ENCODE measurements around the gene GRP. TPM values are rescaled to one million over a fixed set of nuclear protein-coding genes. Genes with fewer than 3 reads are reported as not detected.
"Not testable (repeated sequence)": the region's sequence is repeated elsewhere in the genome, so short reads cannot be mapped to it uniquely, and the experiment has no call there.

The GRP gene
- total RNA-seq, 1 donor from 2014 or later, result not detected

DNA sequence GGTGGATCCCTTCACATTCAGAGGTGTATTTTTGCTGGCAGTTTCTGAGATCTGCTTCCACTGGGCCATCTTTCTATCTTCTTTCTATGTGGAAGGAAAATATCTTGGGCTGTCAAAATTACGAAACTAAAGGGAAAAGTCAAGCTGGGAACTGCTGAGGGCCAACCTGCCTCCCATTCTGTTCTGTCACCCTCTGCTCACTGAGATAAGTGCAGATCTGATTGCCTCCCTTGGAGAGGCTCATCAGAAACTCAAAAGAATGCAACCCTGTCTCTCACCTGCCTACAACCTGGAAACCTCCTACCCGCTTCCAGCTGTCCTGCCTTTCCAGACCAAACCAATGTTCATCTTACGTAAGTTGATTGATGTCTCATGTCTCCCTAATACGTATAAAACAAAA lies 26.8 kb downstream of the GRP start:
- intact Hi-C loops (cut with micrococcal nuclease), result loop anchor here (5.0 kb wide), 1 partner anchor 156 kb away; no protein-coding TSS in a partner anchor
- no peak for DNase-seq
- no peaks in the 10 kb centered on the region for H3K9me3 ChIP-seq (replicated peaks)
- H3K27ac ChIP-seq (replicated peaks), result no peak overlapping the region
- no peaks in the 10 kb centered on the region for H3K4me1 ChIP-seq
- no peak overlapping the region for H3K4me3 ChIP-seq
- TF ChIP-seq, protein P1, sequence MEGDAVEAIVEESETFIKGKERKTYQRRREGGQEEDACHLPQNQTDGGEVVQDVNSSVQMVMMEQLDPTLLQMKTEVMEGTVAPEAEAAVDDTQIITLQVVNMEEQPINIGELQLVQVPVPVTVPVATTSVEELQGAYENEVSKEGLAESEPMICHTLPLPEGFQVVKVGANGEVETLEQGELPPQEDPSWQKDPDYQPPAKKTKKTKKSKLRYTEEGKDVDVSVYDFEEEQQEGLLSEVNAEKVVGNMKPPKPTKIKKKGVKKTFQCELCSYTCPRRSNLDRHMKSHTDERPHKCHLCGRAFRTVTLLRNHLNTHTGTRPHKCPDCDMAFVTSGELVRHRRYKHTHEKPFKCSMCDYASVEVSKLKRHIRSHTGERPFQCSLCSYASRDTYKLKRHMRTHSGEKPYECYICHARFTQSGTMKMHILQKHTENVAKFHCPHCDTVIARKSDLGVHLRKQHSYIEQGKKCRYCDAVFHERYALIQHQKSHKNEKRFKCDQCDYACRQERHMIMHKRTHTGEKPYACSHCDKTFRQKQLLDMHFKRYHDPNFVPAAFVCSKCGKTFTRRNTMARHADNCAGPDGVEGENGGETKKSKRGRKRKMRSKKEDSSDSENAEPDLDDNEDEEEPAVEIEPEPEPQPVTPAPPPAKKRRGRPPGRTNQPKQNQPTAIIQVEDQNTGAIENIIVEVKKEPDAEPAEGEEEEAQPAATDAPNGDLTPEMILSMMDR (IDR thresholded peaks at IDR 0.05; ENCODE audit: borderline replicate concordance), result no peak
- H3K27me3 ChIP-seq (ENCODE audit: low read depth), result peaks cover 66% of the 10 kb centered on the region
- no peaks in the 10 kb centered on the region for H3K36me3 ChIP-seq

DNA sequence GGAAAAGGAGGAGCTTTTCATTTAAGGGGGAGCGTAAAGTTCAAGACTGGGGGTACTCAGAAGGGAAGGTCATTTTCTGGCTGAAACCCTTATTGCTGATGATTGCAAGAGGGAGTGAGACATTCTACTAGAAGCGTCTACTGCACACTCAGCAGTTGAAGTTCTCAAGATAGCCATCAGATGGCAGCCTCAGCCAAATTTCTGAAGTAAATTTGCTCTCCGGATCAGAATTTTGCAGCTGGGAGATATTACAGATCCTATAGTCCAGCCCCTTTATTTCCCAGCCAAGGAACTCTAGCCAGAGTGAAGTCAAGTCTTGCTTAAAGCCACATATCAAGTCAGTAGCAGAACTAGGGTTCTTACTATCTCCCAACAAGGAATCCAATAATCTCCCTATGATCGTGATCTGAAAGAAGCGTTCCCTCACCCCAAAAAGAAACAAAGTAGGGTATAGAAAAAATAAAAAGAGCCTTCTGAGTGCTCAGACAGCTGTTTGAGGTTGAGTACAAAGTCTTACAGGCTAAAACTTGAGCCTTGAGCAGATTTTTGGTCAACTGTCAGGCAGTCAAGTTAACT lies 29.3 kb downstream of the GRP start:
- H3K4me1 ChIP-seq, result no peaks in the 10 kb centered on the region
- no peak for DNase-seq
- TF ChIP-seq, protein P1 (IDR thresholded peaks at IDR 0.05; ENCODE audit: borderline replicate concordance), result peak; percentile 76
- no peak overlapping the region for H3K27ac ChIP-seq (replicated peaks)
- peaks cover 77% of the 10 kb centered on the region for H3K27me3 ChIP-seq (ENCODE audit: low read depth)
- no peaks in the 10 kb centered on the region for H3K36me3 ChIP-seq
- no peak overlapping the region for H3K4me3 ChIP-seq
- intact Hi-C loops (cut with micrococcal nuclease), result loop anchor here (5.0 kb wide), 1 partner anchor 153 kb away; no protein-coding TSS in a partner anchor
- no peaks in the 10 kb centered on the region for H3K9me3 ChIP-seq (replicated peaks)

DNA sequence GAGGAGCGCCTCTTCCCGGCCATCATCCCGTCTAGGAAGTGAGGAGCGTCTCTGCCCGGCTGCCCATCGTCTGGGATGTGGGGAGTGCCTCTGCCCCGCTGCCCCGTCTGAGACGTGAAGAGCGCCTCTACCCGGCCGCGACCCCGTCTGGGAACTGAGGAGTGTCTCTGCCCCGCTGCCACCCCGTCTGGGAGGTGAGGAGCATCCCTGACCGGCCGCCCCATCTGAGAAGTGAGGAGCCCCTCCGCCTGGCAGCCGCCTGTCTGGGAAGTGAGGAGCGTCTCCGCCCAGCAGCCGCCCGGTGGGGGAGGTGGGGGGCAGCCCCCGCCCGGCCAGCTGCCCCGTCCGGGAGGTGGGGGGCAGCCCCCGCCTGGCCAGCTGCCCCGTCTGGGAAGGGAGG lies 35.5 kb downstream of the GRP start:
- H3K4me1 ChIP-seq; H3K27ac ChIP-seq (replicated peaks); H3K36me3 ChIP-seq; intact Hi-C loops (cut with micrococcal nuclease); H3K4me3 ChIP-seq; DNase-seq: not testable (repeated sequence)
- H3K9me3 ChIP-seq (replicated peaks), result peaks cover 11% of the 10 kb centered on the region
- H3K27me3 ChIP-seq (ENCODE audit: low read depth), result peaks cover 45% of the 10 kb centered on the region

DNA sequence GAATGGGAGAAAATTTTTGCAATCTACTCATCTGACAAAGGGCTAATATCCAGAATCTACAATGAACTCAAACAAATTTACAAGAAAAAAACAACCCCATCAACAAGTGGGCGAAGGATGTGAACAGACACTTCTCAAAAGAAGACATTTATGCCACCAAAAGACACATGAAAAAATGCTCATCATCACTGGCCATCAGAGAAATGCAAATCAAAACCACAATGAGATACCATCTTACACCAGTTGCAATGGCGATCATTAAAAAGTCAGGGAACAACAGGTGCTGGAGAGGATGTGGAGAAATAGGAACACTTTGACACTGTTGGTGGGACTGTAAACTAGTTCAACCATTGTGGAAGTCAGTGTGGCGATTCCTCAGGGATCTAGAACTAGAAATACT lies 41.9 kb downstream of the GRP start:
- DNase-seq; intact Hi-C loops (cut with micrococcal nuclease); H3K27me3 ChIP-seq (ENCODE audit: low read depth); H3K36me3 ChIP-seq; H3K9me3 ChIP-seq (replicated peaks); H3K4me3 ChIP-seq; H3K4me1 ChIP-seq; H3K27ac ChIP-seq (replicated peaks): not testable (repeated sequence)

DNA sequence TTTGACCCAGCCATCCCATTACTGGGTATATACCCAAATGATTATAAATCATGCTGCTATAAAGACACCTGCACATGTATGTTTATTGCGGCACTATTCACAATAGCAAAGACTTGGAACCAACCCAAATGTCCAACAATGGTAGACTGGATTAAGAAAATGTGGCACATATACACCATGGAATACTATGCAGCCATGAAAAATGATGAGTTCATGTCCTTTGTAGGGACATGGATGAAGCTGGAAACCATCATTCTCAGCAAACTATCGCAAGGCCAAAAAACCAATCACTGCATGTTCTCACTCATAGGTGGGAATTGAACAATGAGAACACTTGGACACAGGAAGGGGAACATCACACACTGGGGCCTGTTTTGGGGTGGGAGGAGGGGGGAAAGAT lies 42.3 kb downstream of the GRP start:
- H3K36me3 ChIP-seq; intact Hi-C loops (cut with micrococcal nuclease); H3K27ac ChIP-seq (replicated peaks); H3K4me3 ChIP-seq; H3K9me3 ChIP-seq (replicated peaks); H3K27me3 ChIP-seq (ENCODE audit: low read depth); H3K4me1 ChIP-seq; DNase-seq: not testable (repeated sequence)

DNA sequence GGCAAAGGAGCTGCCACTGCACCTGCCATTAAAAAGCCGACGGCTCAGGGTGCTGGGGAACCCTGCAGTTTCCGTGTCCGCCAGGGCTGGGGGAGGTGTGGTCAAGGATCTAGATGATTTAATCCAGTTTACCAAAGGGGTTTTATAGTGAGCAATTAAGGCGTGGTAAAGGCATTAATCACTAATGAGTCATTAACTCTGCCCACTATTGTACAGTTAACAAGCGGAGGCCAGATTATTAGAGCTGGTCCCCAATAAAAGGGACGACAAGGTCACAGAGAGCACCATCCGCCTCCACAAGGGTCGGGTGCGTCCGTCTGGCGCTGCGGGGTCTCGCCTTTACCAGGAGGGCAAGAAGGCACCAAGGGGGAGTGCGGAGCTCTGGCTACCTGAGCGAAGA lies 43.7 kb downstream of the GRP start:
- Histone ChIP-seq H3K4me3 (no peak overlapping the region), H3K36me3 (no peaks in the 10 kb centered on the region), H3K27ac (replicated peaks) (no peak overlapping the region), H3K27me3 (ENCODE audit: low read depth) (peaks cover 3% of the 10 kb centered on the region), H3K4me1 (peaks cover 24% of the 10 kb centered on the region), H3K9me3 (replicated peaks) (no peaks in the 10 kb centered on the region)
- TF ChIP-seq, protein P1 (IDR thresholded peaks at IDR 0.05; ENCODE audit: borderline replicate concordance), result no peak
- DNase-seq, result no peak
- intact Hi-C loops (cut with micrococcal nuclease), result no loop called here

DNA sequence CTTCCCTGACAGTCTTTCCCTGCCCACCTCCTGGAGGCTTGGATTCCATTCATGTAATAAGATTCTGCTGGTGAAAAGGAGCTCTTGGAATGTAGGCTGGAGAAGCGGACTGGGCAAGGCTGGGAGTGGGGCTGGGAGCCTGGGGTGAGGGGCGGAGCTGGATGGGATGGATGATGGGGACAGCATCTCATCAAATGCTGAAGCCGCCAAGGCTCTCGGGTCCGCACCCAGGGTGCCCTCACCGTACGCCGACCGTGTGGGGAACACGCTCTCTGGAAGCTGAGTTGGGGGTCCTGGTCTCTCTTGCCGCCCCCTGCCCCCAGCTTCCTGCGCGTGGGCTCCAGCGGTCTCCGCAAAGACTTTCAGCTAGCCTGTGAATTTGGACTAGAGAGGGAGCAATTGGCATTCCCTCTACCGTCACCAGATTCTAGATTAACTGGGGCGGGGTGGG lies 44.2 kb downstream of the GRP start:
- intact Hi-C loops (cut with micrococcal nuclease), result no loop called here
- Histone ChIP-seq H3K4me1 (peaks cover 28% of the 10 kb centered on the region), H3K27me3 (ENCODE audit: low read depth) (peaks cover 3% of the 10 kb centered on the region), H3K27ac (replicated peaks) (no peak overlapping the region), H3K36me3 (no peaks in the 10 kb centered on the region), H3K4me3 (no peak overlapping the region), H3K9me3 (replicated peaks) (no peaks in the 10 kb centered on the region)
- no peak for DNase-seq
- TF ChIP-seq, protein P1 (IDR thresholded peaks at IDR 0.05; ENCODE audit: borderline replicate concordance), result no peak
